Peyer's patch (tissue), 4 donors: ENCODE data around the gene RAN.
"Not testable (repeated sequence)": the region's sequence is repeated elsewhere in the genome, so short reads cannot be mapped to it uniquely, and the experiment has no call there.

Source experiments
- POLR2A ChIP-seq, 2 donors: fragments of 450-650 bp; IDR thresholded peaks; one replicate each; pipeline ENCODE4 v1.5.1; 2017; ENCODE audit warnings: antibody characterized with exemption in 2 of 2, mild to moderate bottlenecking in 2 of 2, moderate library complexity in 2 of 2
- TF ChIP-seq, protein P1 (sequence below), 6 experiments: fragments of 450-650 bp in 4 of 6; fragments of 200-600 bp in 2 of 6; sonication (generic) in 1 of 6; IDR thresholded peaks; one replicate each; pipeline ENCODE4 v1.5.1; 2017 to 2019; ENCODE audit warnings: antibody characterized with exemption in 6 of 6, mild to moderate bottlenecking in 3 of 6, moderate library complexity in 1 of 6

DNA sequence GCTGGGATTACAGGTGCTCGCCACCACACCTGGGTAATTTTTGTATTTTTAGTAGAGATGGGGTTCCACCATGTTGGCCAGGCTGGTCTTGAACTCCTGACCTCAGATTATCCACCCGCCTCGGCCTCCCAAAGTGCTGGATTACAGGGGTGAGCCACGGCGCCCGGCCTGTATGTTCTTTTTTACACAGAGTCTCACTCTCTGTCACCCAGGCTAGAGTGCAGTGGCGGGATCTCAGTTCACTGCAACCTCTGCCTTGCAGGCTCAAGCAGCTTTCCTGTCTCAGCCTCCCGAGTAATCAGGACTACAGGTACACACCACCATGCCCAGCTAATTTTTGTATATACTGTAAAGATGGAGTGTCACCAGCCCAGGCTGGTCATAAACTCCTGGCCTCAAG, 9.1 kb upstream of the RAN start:
- TF ChIP-seq, protein P1, sequence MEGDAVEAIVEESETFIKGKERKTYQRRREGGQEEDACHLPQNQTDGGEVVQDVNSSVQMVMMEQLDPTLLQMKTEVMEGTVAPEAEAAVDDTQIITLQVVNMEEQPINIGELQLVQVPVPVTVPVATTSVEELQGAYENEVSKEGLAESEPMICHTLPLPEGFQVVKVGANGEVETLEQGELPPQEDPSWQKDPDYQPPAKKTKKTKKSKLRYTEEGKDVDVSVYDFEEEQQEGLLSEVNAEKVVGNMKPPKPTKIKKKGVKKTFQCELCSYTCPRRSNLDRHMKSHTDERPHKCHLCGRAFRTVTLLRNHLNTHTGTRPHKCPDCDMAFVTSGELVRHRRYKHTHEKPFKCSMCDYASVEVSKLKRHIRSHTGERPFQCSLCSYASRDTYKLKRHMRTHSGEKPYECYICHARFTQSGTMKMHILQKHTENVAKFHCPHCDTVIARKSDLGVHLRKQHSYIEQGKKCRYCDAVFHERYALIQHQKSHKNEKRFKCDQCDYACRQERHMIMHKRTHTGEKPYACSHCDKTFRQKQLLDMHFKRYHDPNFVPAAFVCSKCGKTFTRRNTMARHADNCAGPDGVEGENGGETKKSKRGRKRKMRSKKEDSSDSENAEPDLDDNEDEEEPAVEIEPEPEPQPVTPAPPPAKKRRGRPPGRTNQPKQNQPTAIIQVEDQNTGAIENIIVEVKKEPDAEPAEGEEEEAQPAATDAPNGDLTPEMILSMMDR (IDR thresholded peaks at IDR 0.05): not testable (repeated sequence)
- not testable (repeated sequence) for TF ChIP-seq POLR2A (IDR thresholded peaks at IDR 0.05)
